Astrocyte (in vitro differentiated cells and primary cell): ENCODE measurements around the gene AMPH.

ENCODE experiments used
- EZH2 ChIP-seq: IDR thresholded peaks from 2 replicates; pipeline ENCODE4 v1.6.1; 2012; ENCODE audit warnings: mild to moderate bottlenecking, low read length, inconsistent platforms; ENCODE audit not compliant: insufficient read depth
- TF ChIP-seq, protein P1 (sequence below): IDR thresholded peaks from 2 replicates; pipeline ENCODE4 v1.5.1; 2011; ENCODE audit warnings: low read depth, mild to moderate bottlenecking, inconsistent platforms, low read length, moderate library complexity; ENCODE audit not compliant: insufficient read depth

DNA sequence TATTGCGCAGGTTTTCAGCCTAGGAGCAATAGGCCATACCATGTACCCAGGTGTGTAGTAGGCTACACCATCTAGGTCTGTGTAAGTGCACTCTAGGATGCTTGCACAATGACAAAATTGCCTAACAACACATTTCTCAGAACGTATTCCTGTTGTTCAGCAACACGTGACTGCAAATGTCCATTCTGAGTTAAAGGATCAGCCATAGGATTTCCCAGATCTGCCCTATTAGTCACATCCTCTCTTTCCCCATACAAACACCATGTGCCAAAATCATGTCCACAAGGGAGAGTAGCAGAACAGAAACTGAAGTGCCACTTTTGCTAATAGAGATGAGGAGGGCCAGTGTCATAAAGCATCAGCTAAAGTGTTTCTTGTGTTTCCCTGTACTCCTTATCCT is 42.6 kb upstream of the AMPH start:
- TF ChIP-seq, protein P1, sequence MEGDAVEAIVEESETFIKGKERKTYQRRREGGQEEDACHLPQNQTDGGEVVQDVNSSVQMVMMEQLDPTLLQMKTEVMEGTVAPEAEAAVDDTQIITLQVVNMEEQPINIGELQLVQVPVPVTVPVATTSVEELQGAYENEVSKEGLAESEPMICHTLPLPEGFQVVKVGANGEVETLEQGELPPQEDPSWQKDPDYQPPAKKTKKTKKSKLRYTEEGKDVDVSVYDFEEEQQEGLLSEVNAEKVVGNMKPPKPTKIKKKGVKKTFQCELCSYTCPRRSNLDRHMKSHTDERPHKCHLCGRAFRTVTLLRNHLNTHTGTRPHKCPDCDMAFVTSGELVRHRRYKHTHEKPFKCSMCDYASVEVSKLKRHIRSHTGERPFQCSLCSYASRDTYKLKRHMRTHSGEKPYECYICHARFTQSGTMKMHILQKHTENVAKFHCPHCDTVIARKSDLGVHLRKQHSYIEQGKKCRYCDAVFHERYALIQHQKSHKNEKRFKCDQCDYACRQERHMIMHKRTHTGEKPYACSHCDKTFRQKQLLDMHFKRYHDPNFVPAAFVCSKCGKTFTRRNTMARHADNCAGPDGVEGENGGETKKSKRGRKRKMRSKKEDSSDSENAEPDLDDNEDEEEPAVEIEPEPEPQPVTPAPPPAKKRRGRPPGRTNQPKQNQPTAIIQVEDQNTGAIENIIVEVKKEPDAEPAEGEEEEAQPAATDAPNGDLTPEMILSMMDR, result no peak
- no peak for TF ChIP-seq EZH2
